Panc1 (cell line): ENCODE data around the gene IGFBP1.
"Not testable (repeated sequence)": the region's sequence is repeated elsewhere in the genome, so short reads cannot be mapped to it uniquely, and the experiment has no call there.

Experiments
- CTCF ChIP-seq: fragments of 450-650 bp; IDR thresholded peaks from 2 replicates; pipeline ENCODE4 v1.5.1; 2017; ENCODE audit warnings: mild to moderate bottlenecking
- POLR2AphosphoS5 ChIP-seq: IDR thresholded peaks from 2 replicates; pipeline ENCODE4 v1.6.1; 2012; ENCODE audit warnings: mild to moderate bottlenecking, low read depth, low read length, moderate library complexity
- REST ChIP-seq, 2 experiments: IDR thresholded peaks; 2 replicates each; pipeline ENCODE4 v1.6.1; 2011 to 2012; ENCODE audit warnings: low read depth in 2 of 2, control low read depth in 1 of 2, low read length in 1 of 2, mild to moderate bottlenecking in 1 of 2, moderate library complexity in 1 of 2; ENCODE audit not compliant: insufficient read depth in 1 of 2
- SIN3A ChIP-seq: IDR thresholded peaks from 2 replicates; pipeline ENCODE4 v1.6.1; 2012; ENCODE audit warnings: low read depth, mild to moderate bottlenecking, low read length, moderate library complexity, borderline replicate concordance; ENCODE audit not compliant: insufficient read depth
- TCF7L2 ChIP-seq: IDR thresholded peaks from 2 replicates; pipeline ENCODE4 v1.6.1; 2011; ENCODE audit warnings: mild to moderate bottlenecking, low read depth, low read length, inconsistent platforms

GRCh38 chr7:45852984-45853383 is 35.3 kb upstream of the IGFBP1 start:
- not testable (repeated sequence) for TF ChIP-seq CTCF; POLR2AphosphoS5; SIN3A; REST (IDR thresholded peaks at IDR 0.05; ENCODE audit: insufficient read depth in 1 of 2, low read depth in 2 of 2, low read length in 1 of 2); TCF7L2
